ENCODE results near the gene RHBDD2.
"Not testable (repeated sequence)": the region's sequence is repeated elsewhere in the genome, so short reads cannot be mapped to it uniquely, and the experiment has no call there.

Gene RHBDD2
- 73.4 to 93.4 (median 83.8) reads per million in 3 donors for total RNA-seq

DNA sequence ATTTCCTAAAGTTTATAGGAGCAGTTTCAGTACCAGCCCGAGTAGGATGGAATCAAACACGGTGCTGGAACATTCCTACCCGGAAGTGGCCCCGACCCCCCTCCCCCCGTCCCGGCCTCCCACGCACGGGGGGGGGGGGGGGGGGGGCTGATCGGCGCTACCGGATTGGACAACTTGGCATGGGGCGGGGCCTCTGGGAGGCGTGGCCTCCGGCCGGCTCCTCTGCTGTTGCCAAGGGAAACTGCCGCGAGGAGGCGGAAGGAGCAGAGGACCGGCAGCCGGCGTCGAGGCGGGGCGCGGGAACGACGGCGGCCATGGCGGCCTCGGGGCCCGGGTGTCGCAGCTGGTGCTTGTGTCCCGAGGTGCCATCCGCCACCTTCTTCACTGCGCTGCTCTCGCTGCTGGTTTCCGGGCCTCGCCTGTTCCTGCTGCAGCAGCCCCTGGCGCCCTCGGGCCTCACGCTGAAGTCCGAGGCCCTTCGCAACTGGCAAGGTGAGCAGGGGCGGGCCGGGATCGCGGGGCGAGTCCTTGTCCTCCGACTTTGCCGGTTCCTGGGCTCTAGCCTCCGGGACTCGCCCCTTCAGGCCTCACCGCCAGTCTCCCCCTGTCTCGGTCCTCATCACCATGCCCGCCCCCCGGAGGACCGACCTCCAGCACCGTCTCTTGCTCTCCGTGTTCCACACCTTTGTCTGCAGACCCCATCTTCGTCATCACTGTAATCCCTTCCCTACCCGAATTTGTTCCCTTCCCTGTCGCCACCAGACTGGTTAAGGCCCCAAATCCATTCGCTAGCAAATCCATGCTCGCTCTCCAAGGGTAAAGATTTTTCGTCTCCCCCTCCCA, at the start of gene RHBDD2:
TSS of gene RHBDD2 (plus strand) at position 266 of the 843 bp plus-strand sequence. CDS start at position 315, 49 bp downstream.
- Histone ChIP-seq H3K4me1 (ENCODE audit: control insufficient read depth, insufficient read depth, low read length, poor library complexity, severe bottlenecking) (peaks cover 14% of the 10 kb centered on the region), H3K27ac (ENCODE audit: insufficient read depth, low read length, poor library complexity, severe bottlenecking) (peak within 1 kb of the TSS; percentile 91), H3K27me3 (replicated peaks; ENCODE audit: control insufficient read depth, insufficient read depth, low read length, poor library complexity, severe bottlenecking) (no peaks in the 10 kb centered on the region), H3K36me3 (ENCODE audit: control insufficient read depth, insufficient read depth, low read length) (peaks cover 28% of the 10 kb centered on the region), H3K4me3 (ENCODE audit: insufficient read depth, low read depth, low read length, poor library complexity, severe bottlenecking) (peak within 1 kb of the TSS; percentile 92), H3K9me3 (ENCODE audit: control insufficient read depth, low read length) (no peaks in the 10 kb centered on the region)
- DNase-seq: peak; percentile 94 to 96 (median 94)

GRCh38 chr7:75829656-75830055, 49.2 kb upstream of the RHBDD2 start:
- H3K36me3 ChIP-seq (ENCODE audit: control insufficient read depth, insufficient read depth, low read length); H3K27ac ChIP-seq (ENCODE audit: insufficient read depth, low read length, poor library complexity, severe bottlenecking); DNase-seq; H3K9me3 ChIP-seq (ENCODE audit: control insufficient read depth, low read length); H3K4me3 ChIP-seq (ENCODE audit: insufficient read depth, low read depth, low read length, poor library complexity, severe bottlenecking); H3K4me1 ChIP-seq (ENCODE audit: control insufficient read depth, insufficient read depth, low read length, poor library complexity, severe bottlenecking); H3K27me3 ChIP-seq (replicated peaks; ENCODE audit: control insufficient read depth, insufficient read depth, low read length, poor library complexity, severe bottlenecking): not testable (repeated sequence)

- no peaks in the 10 kb centered on the region for H3K36me3 ChIP-seq (ENCODE audit: control insufficient read depth, insufficient read depth, low read length)
- no peak for DNase-seq
- no peaks in the 10 kb centered on the region for H3K4me1 ChIP-seq (ENCODE audit: control insufficient read depth, insufficient read depth, low read length, poor library complexity, severe bottlenecking)
- no peak overlapping the region for H3K27ac ChIP-seq (ENCODE audit: insufficient read depth, low read length, poor library complexity, severe bottlenecking)
- H3K4me3 ChIP-seq (ENCODE audit: insufficient read depth, low read depth, low read length, poor library complexity, severe bottlenecking): no peak overlapping the region
- H3K9me3 ChIP-seq (ENCODE audit: control insufficient read depth, low read length): no peaks in the 10 kb centered on the region
- no peaks in the 10 kb centered on the region for H3K27me3 ChIP-seq (replicated peaks; ENCODE audit: control insufficient read depth, insufficient read depth, low read length, poor library complexity, severe bottlenecking)
Measured at GRCh38 chr7:75830978-75831377, 47.9 kb upstream of the RHBDD2 start.

GRCh38 chr7:75833662-75834061, 45.2 kb upstream of the RHBDD2 start:
- not testable (repeated sequence) for DNase-seq; H3K27me3 ChIP-seq (replicated peaks; ENCODE audit: control insufficient read depth, insufficient read depth, low read length, poor library complexity, severe bottlenecking); H3K4me3 ChIP-seq (ENCODE audit: insufficient read depth, low read depth, low read length, poor library complexity, severe bottlenecking); H3K4me1 ChIP-seq (ENCODE audit: control insufficient read depth, insufficient read depth, low read length, poor library complexity, severe bottlenecking); H3K9me3 ChIP-seq (ENCODE audit: control insufficient read depth, low read length); H3K36me3 ChIP-seq (ENCODE audit: control insufficient read depth, insufficient read depth, low read length); H3K27ac ChIP-seq (ENCODE audit: insufficient read depth, low read length, poor library complexity, severe bottlenecking)

DNA sequence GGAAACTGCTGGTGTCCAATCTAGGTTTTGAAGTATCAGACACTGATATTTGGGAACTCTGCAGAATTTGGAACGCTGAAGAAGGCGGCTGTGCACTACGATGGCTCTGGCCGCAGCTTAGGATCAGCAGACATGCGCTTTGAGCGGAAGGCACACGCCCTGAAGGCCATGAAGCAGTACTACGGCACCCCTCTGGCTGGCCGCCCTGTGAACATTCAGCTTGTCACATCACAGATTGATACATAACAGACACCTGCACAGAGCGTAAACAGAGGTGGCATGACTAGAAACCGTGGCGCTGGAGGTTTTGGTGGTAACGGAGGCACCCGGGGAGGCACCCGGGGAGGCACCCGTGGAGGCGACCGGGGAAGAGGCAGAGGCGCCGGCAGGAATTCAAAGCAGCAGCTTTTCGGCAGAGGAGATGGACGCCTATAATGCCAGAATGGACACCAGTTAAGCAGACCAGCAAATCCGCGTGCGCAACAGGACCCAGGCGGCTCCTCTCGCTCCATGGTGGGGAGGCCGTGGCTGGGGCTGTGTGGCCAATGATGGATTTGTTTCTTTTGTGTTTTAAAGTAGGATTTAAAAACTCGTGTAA, 43.0 kb upstream of the RHBDD2 start:
- H3K4me1 ChIP-seq (ENCODE audit: control insufficient read depth, insufficient read depth, low read length, poor library complexity, severe bottlenecking): no peaks in the 10 kb centered on the region
- no peaks in the 10 kb centered on the region for H3K27me3 ChIP-seq (replicated peaks; ENCODE audit: control insufficient read depth, insufficient read depth, low read length, poor library complexity, severe bottlenecking)
- H3K36me3 ChIP-seq (ENCODE audit: control insufficient read depth, insufficient read depth, low read length): no peaks in the 10 kb centered on the region
- H3K9me3 ChIP-seq (ENCODE audit: control insufficient read depth, low read length): no peaks in the 10 kb centered on the region
- no peak overlapping the region for H3K4me3 ChIP-seq (ENCODE audit: insufficient read depth, low read depth, low read length, poor library complexity, severe bottlenecking)
- H3K27ac ChIP-seq (ENCODE audit: insufficient read depth, low read length, poor library complexity, severe bottlenecking): no peak overlapping the region
- no peak for DNase-seq

DNA sequence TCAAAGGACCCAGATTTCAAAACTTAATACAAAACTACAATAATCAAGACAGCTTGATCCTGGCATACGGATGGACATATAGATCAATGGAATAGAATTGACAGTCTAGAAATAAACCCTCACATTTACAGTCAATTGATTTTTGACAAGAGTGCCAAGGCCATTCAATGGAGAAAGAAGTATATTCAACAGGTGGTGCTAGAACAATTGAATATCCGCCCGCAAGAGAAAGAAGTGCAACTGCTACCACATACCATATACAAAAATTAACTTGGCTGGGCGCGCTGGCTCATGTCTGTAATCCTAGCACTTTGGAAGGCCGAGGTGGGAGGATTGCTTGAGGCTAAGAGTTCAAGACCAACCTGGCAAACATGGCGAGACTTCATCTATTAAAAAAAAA, 42.0 kb upstream of the RHBDD2 start:
- no peaks in the 10 kb centered on the region for H3K36me3 ChIP-seq (ENCODE audit: control insufficient read depth, insufficient read depth, low read length)
- H3K27ac ChIP-seq (ENCODE audit: insufficient read depth, low read length, poor library complexity, severe bottlenecking): no peak overlapping the region
- no peaks in the 10 kb centered on the region for H3K9me3 ChIP-seq (ENCODE audit: control insufficient read depth, low read length)
- DNase-seq: no peak
- H3K27me3 ChIP-seq (replicated peaks; ENCODE audit: control insufficient read depth, insufficient read depth, low read length, poor library complexity, severe bottlenecking): no peaks in the 10 kb centered on the region
- H3K4me1 ChIP-seq (ENCODE audit: control insufficient read depth, insufficient read depth, low read length, poor library complexity, severe bottlenecking): no peaks in the 10 kb centered on the region
- no peak overlapping the region for H3K4me3 ChIP-seq (ENCODE audit: insufficient read depth, low read depth, low read length, poor library complexity, severe bottlenecking)

- not testable (repeated sequence) for H3K4me3 ChIP-seq (ENCODE audit: insufficient read depth, low read depth, low read length, poor library complexity, severe bottlenecking); H3K4me1 ChIP-seq (ENCODE audit: control insufficient read depth, insufficient read depth, low read length, poor library complexity, severe bottlenecking); H3K9me3 ChIP-seq (ENCODE audit: control insufficient read depth, low read length); H3K36me3 ChIP-seq (ENCODE audit: control insufficient read depth, insufficient read depth, low read length); H3K27ac ChIP-seq (ENCODE audit: insufficient read depth, low read length, poor library complexity, severe bottlenecking); DNase-seq; H3K27me3 ChIP-seq (replicated peaks; ENCODE audit: control insufficient read depth, insufficient read depth, low read length, poor library complexity, severe bottlenecking)
Measured at GRCh38 chr7:75838281-75838930, 40.4 kb upstream of the RHBDD2 start.

GRCh38 chr7:75840029-75840428, 38.8 kb upstream of the RHBDD2 start:
- H3K36me3 ChIP-seq (ENCODE audit: control insufficient read depth, insufficient read depth, low read length): no peaks in the 10 kb centered on the region
- no peak overlapping the region for H3K4me3 ChIP-seq (ENCODE audit: insufficient read depth, low read depth, low read length, poor library complexity, severe bottlenecking)
- H3K9me3 ChIP-seq (ENCODE audit: control insufficient read depth, low read length): no peaks in the 10 kb centered on the region
- H3K27ac ChIP-seq (ENCODE audit: insufficient read depth, low read length, poor library complexity, severe bottlenecking): no peak overlapping the region
- H3K27me3 ChIP-seq (replicated peaks; ENCODE audit: control insufficient read depth, insufficient read depth, low read length, poor library complexity, severe bottlenecking): no peaks in the 10 kb centered on the region
- no peaks in the 10 kb centered on the region for H3K4me1 ChIP-seq (ENCODE audit: control insufficient read depth, insufficient read depth, low read length, poor library complexity, severe bottlenecking)
- DNase-seq: no peak

DNA sequence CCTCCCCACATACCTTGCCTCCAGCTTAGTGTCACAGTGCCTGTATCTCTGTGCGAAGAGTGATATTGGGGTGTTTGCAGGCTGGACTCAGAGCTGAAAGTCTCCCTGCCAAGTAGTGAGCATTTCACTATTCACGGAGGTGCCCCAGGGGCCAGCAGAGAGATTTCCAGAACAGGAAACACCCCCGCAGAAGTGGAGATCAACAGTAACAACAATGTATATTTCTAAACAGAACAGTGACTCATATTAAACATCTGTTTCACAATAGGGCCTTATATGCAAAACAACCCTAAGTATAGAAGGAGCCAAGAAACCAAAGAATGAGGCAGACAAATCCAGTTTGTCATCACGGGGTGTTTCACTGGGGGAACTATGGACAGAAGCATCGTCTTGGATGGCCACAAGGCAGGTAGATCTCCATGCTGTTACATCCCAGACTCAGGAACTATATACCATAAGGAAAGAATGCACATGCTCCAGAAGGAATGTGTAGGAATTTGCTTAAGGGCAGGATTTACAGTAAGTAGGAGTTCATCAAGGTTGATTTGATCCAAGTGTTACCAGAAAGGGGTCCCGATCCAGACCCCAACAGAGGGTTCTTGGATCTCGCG, 35.9 kb upstream of the RHBDD2 start:
- Histone ChIP-seq H3K4me3 (ENCODE audit: insufficient read depth, low read depth, low read length, poor library complexity, severe bottlenecking) (no peak overlapping the region), H3K9me3 (ENCODE audit: control insufficient read depth, low read length) (no peaks in the 10 kb centered on the region), H3K27ac (ENCODE audit: insufficient read depth, low read length, poor library complexity, severe bottlenecking) (no peak overlapping the region), H3K27me3 (replicated peaks; ENCODE audit: control insufficient read depth, insufficient read depth, low read length, poor library complexity, severe bottlenecking) (no peaks in the 10 kb centered on the region), H3K4me1 (ENCODE audit: control insufficient read depth, insufficient read depth, low read length, poor library complexity, severe bottlenecking) (no peaks in the 10 kb centered on the region), H3K36me3 (ENCODE audit: control insufficient read depth, insufficient read depth, low read length) (no peaks in the 10 kb centered on the region)
- no peak for DNase-seq
